GM12891 (cell line): ENCODE data around the gene FAM118B.

Experiments used
- PAX5 ChIP-seq: IDR thresholded peaks from 2 replicates; pipeline ENCODE4 v1.6.1; 2011; ENCODE audit warnings: low read length, moderate library complexity, mild to moderate bottlenecking; ENCODE audit not compliant: insufficient read depth, severe bottlenecking
- POLR2A ChIP-seq: IDR thresholded peaks from 2 replicates; pipeline ENCODE4 v1.6.1; 2011; ENCODE audit warnings: low read depth, low read length, control low read depth
- POLR2AphosphoS5 ChIP-seq: IDR thresholded peaks from 2 replicates; pipeline ENCODE4 v1.6.1; 2011; ENCODE audit warnings: low read depth, low read length, control low read depth
- POU2F2 ChIP-seq: IDR thresholded peaks from 2 replicates; pipeline ENCODE4 v1.6.1; 2011; ENCODE audit warnings: low read depth, mild to moderate bottlenecking, control low read depth, low read length, moderate library complexity
- SPI1 ChIP-seq: IDR thresholded peaks from 2 replicates; pipeline ENCODE4 v1.6.1; 2011; ENCODE audit warnings: low read depth, low read length, control low read depth
- TAF1 ChIP-seq: IDR thresholded peaks from 2 replicates; pipeline ENCODE4 v1.6.1; 2011; ENCODE audit warnings: low read depth, low read length, control low read depth

DNA sequence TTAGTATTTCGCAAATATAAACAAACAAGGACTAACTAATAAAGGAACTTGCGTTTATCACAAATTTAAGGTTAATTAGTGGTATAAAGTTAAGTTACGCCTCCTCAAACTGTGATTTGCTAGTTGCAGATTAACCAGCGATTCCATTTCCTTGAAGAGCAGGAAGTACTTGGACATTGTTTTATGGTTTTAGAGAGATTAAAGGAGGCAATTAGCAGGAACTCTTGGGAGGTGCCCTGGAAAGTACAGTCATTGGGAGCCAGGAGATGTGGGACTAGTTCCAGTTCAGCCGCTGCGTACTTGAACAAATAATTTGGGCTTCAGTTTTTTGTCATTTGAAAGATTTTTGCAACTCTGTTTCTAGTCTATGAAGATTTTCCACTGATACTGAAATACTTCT, 3.3 kb downstream of the FAM118B start:
- TF ChIP-seq POLR2AphosphoS5 (no peak), POLR2A (no peak), TAF1 (no peak), SPI1 (no peak), PAX5 (no peak), POU2F2 (no peak)
